HCT116 (cell line): ENCODE data around the gene HNRNPA1. TPM values are rescaled to one million over a fixed set of nuclear protein-coding genes. Genes with fewer than 3 reads are reported as not detected.
A peak's percentile ranks its signal among the peaks of the same experiment; 100 is the strongest.
"Not testable (repeated sequence)": the region's sequence is repeated elsewhere in the genome, so short reads cannot be mapped to it uniquely, and the experiment has no call there.

ENCODE experiments used
- ATAC-seq: fragments of 200-7000 bp; cut with Tn5 transposase; 2 replicates; pipeline ENCODE4 v1.9.1; 2020; ENCODE audit warnings: mild to moderate bottlenecking, moderate library complexity
- BruUV-seq: library from RNA; stranded (reverse); fragments of 400-500 nt; replicated peaks from 2 replicates; lab custom pipeline; 2021; lab: Mats Ljungman, UMichigan
- CTCF ChIA-PET: fragments of 300-600 bp; sonication (Branson Sonifier 250); formaldehyde crosslinking; loops from one replicate; lab custom pipeline; 2021; ENCODE audit warnings: antibody characterized with exemption; lab: Charles Lee
- POLR2A ChIA-PET: fragments of 300-600, 350-600 bp; sonication (Branson Sonifier 250); formaldehyde crosslinking; loops from one replicate; lab custom pipeline; 2021; ENCODE audit warnings: antibody characterized with exemption; lab: Charles Lee
- RAD21 ChIA-PET, 2 experiments: fragments of 300-600 bp; sonication (Branson Sonifier 250); formaldehyde crosslinking; loops; one replicate each; lab custom pipeline; 2023; ENCODE audit warnings: low total read pairs in 2 of 2; ENCODE audit not compliant: uncharacterized antibody in 2 of 2, unreplicated experiment in 2 of 2, low non-redundant PET in 1 of 2; lab: Charles Lee
- DNase-seq: peaks from one replicate; pipeline ENCODE4 v3.0.0-alpha.2; 2010; ENCODE audit warnings: low read depth, low spot score
- H2AFZ ChIP-seq: fragments of 200-600 bp; shearing (Covaris generic), sonication (generic); 2 replicates; pipeline ENCODE4 v1.6.1; 2017; ENCODE audit warnings: low read depth, mixed run types, mixed read lengths, antibody characterized with exemption, low read length; ENCODE audit not compliant: poor library complexity, severe bottlenecking
- H3K27ac ChIP-seq: 2 replicates; pipeline ENCODE4 v1.5.1; 2012; ENCODE audit warnings: low read depth, low read length
- H3K27me3 ChIP-seq: fragments of 200-600 bp; sonication (generic); 2 replicates; pipeline ENCODE4 v1.6.1; 2016; ENCODE audit warnings: mixed run types, low read length, mixed read lengths; ENCODE audit not compliant: insufficient read depth
- H3K36me3 ChIP-seq, 2 experiments: fragments of 200-500 bp in 1 of 2; fragments of 200-600 bp in 1 of 2; sonication (Bioruptor generic) in 1 of 2; sonication (generic) in 1 of 2; 2 replicates each; pipeline versions ENCODE4 v1.5.1 to v1.6.1; 2014 to 2016; ENCODE audit warnings: low read length in 2 of 2, inconsistent platforms in 1 of 2, mixed read lengths in 1 of 2, mixed run types in 1 of 2; ENCODE audit not compliant: insufficient read depth in 2 of 2, control insufficient read depth in 1 of 2
- H3K4me1 ChIP-seq, 2 experiments: fragments of 200-600 bp in 1 of 2; sonication (generic) in 1 of 2; 2 replicates each; pipeline versions ENCODE4 v1.5.1 to v1.6.1; 2012 to 2017; ENCODE audit warnings: low read length in 2 of 2, inconsistent platforms in 1 of 2, mild to moderate bottlenecking in 1 of 2, mixed read lengths in 1 of 2, mixed run types in 1 of 2, moderate library complexity in 1 of 2; ENCODE audit not compliant: insufficient read depth in 2 of 2, control insufficient read depth in 1 of 2
- H3K4me2 ChIP-seq: fragments of 200-600 bp; sonication (generic); 2 replicates; pipeline ENCODE4 v1.6.1; 2017; ENCODE audit warnings: mixed run types, low read length, mixed read lengths
- H3K4me3 ChIP-seq, 2 experiments: fragments of 200-600 bp in 1 of 2; sonication (generic) in 1 of 2; replicated peaks in 1 of 2; 2 replicates each; pipeline ENCODE4 v1.5.1; 2011 to 2016; ENCODE audit warnings: low read length in 2 of 2, control low read depth in 1 of 2, low read depth in 1 of 2, mild to moderate bottlenecking in 1 of 2, mixed read lengths in 1 of 2, mixed run types in 1 of 2
- H3K79me2 ChIP-seq: fragments of 200-600 bp; sonication (generic); 2 replicates; pipeline ENCODE4 v1.6.1; 2017; ENCODE audit warnings: mild to moderate bottlenecking, mixed run types, low read length, moderate library complexity, mixed read lengths; ENCODE audit not compliant: insufficient read depth
- H3K9ac ChIP-seq: fragments of 200-600 bp; sonication (generic); 2 replicates; pipeline ENCODE4 v1.6.1; 2016; ENCODE audit warnings: low read length, mixed read lengths
- H3K9me2 ChIP-seq: fragments of 200-600 bp; sonication (generic), shearing (Covaris generic); 2 replicates; pipeline ENCODE4 v1.6.1; 2017; ENCODE audit warnings: mixed run types, mild to moderate bottlenecking, moderate library complexity; ENCODE audit not compliant: insufficient read depth
- H3K9me3 ChIP-seq, 2 experiments: fragments of 200-500 bp in 1 of 2; fragments of 200-600 bp in 1 of 2; sonication (Bioruptor generic) in 1 of 2; sonication (generic) in 1 of 2; 2 replicates each; pipeline ENCODE4 v1.6.1; 2014 to 2017; ENCODE audit warnings: low read length in 2 of 2, mixed read lengths in 2 of 2, inconsistent platforms in 1 of 2, low read depth in 1 of 2, mild to moderate bottlenecking in 1 of 2, mixed run types in 1 of 2, moderate library complexity in 1 of 2; ENCODE audit not compliant: control insufficient read depth in 1 of 2, insufficient read depth in 1 of 2
- H4K20me1 ChIP-seq: fragments of 200-600 bp; sonication (generic), shearing (Covaris generic); 2 replicates; pipeline ENCODE4 v1.6.1; 2017; ENCODE audit warnings: mixed run types, mild to moderate bottlenecking, moderate library complexity; ENCODE audit not compliant: insufficient read depth
- CEBPB ChIP-seq: IDR thresholded peaks from 2 replicates; pipeline ENCODE4 v1.6.1; 2012; ENCODE audit warnings: low read depth
- CTCF ChIP-seq, 3 experiments: fragments of 200-600 bp in 1 of 3; sonication (generic) in 1 of 3; IDR thresholded peaks in 2 of 3; conservative IDR thresholded peaks in 1 of 3; 2 replicates each; pipeline ENCODE4 v1.5.1; 2012 to 2017; ENCODE audit warnings: low read depth in 2 of 3, low read length in 2 of 3, antibody characterized with exemption in 1 of 3, borderline replicate concordance in 1 of 3, control low read depth in 1 of 3, mild to moderate bottlenecking in 1 of 3, mixed read lengths in 1 of 3, mixed run types in 1 of 3, moderate library complexity in 1 of 3; ENCODE audit not compliant: insufficient read depth in 1 of 3
- EGR1 ChIP-seq: IDR thresholded peaks from 2 replicates; pipeline ENCODE4 v1.6.1; 2012; ENCODE audit warnings: low read depth
- EZH2 ChIP-seq: fragments of 200-600 bp; sonication (generic); IDR thresholded peaks from 2 replicates; pipeline ENCODE4 v1.6.1; 2017; ENCODE audit warnings: antibody characterized with exemption, mixed run types
- FOSL1 ChIP-seq: IDR thresholded peaks from 2 replicates; pipeline ENCODE4 v1.6.1; 2012; ENCODE audit warnings: low read depth
- RAD21 ChIP-seq: IDR thresholded peaks from 2 replicates; pipeline ENCODE4 v1.6.1; 2012; ENCODE audit warnings: low read depth, mild to moderate bottlenecking
- REST ChIP-seq: IDR thresholded peaks from 2 replicates; pipeline ENCODE4 v1.6.1; 2012; ENCODE audit warnings: low read depth
- SIN3A ChIP-seq: IDR thresholded peaks from 2 replicates; pipeline ENCODE4 v1.6.1; 2012; ENCODE audit warnings: low read depth
- SP1 ChIP-seq: IDR thresholded peaks from 2 replicates; pipeline ENCODE4 v1.6.1; 2012; ENCODE audit warnings: low read depth
- TCF7L2 ChIP-seq: IDR thresholded peaks from 2 replicates; pipeline ENCODE4 v1.7.0; 2011; ENCODE audit warnings: borderline replicate concordance, inconsistent platforms; ENCODE audit not compliant: insufficient read depth, insufficient read length; ENCODE audit errors: extremely low read depth
- ZNF274 ChIP-seq: fragments of 200-500 bp; sonication (Bioruptor generic); IDR thresholded peaks from 2 replicates; pipeline ENCODE4 v1.6.1; 2014; ENCODE audit warnings: mild to moderate bottlenecking, low read depth, low read length, inconsistent platforms
- intact Hi-C: fragments of 100-400 bp; cut with micrococcal nuclease; formaldehyde crosslinking; loops from 2 replicates; pipeline ENCODE4 v1.10.0; 2022
- total RNA-seq: library from RNA; stranded (reverse); gene quantifications from one replicate; pipeline ENCODE4 v1.2.1, GENCODE V29; 2021; ENCODE audit not compliant: unreplicated experiment

HNRNPA1 gene
- total RNA-seq, 1 experiment from 2014 or later: 1,878 TPM

- POLR2A ChIA-PET: interaction anchor here (1.6 kb wide), 1 partner anchor 12 kb away, joined by 3 read pairs; the partner anchor contains the start of gene COPZ1
- peak; percentile 72 for ATAC-seq
- RAD21 ChIA-PET: not testable (repeated sequence)
Observed at GRCh38 chr12:54312309-54312708, 31.8 kb downstream of the HNRNPA1 start.

GRCh38 chr12:54321363-54321762 lies 40.8 kb downstream of the HNRNPA1 start:
- ChIA-PET CTCF (interaction anchor here (0.6 to 1.2 kb wide), 3 partner anchors 11 to 39 kb away, joined by 3 read pairs; no protein-coding TSS in a partner anchor), POLR2A (interaction anchor here (1.7 kb wide), 1 partner anchor 41 kb away, joined by 4 read pairs; the partner anchor contains the start of genes CBX5 and HNRNPA1), RAD21 (no interaction called here)
- no TSS peak for BruUV-seq
- DNase-seq: no peak
- Histone ChIP-seq H4K20me1 (no peaks in the 10 kb centered on the region), H3K4me1 (peaks cover 4 to 8% of the 10 kb centered on the region in 2 experiments; a peak in 3 of 4 replicates), H3K27ac (no peak overlapping the region), H3K4me2 (no peak overlapping the region), H3K27me3 (no peaks in the 10 kb centered on the region), H3K9me2 (no peaks in the 10 kb centered on the region), H3K4me3 (no peak overlapping the region), H3K9me3 (no peaks in the 10 kb centered on the region), H2AFZ (no peak overlapping the region), H3K79me2 (peaks cover 12% of the 10 kb centered on the region), H3K9ac (no peak overlapping the region), H3K36me3 (no peaks in the 10 kb centered on the region; a peak in 1 of 4 replicates)
- no peak for ATAC-seq
- intact Hi-C loops: no loop called here
- TF ChIP-seq SP1 (no peak), RAD21 (no peak), EGR1 (no peak), REST (no peak), SIN3A (no peak), TCF7L2 (no peak), EZH2 (no peak), CEBPB (no peak), FOSL1 (no peak), ZNF274 (no peak)

More at GRCh38 chr12:54312309-54312708, 31.8 kb downstream of the HNRNPA1 start:
- intact Hi-C loops, BruUV-seq, H3K4me3 ChIP-seq, H4K20me1 ChIP-seq, H3K9ac ChIP-seq, H3K9me2 ChIP-seq: not testable (repeated sequence)
- H3K4me1 ChIP-seq: peaks cover 6 to 11% of the 10 kb centered on the region in 2 experiments; a peak in 3 of 4 replicates
- CTCF ChIA-PET: interaction anchor here (0.8 kb wide), 1 partner anchor 13 kb away, joined by 8 read pairs; the partner anchor contains the start of gene COPZ1
- TF ChIP-seq CTCF (IDR thresholded peaks at IDR 0.05 in 2 of 3, conservative IDR thresholded peaks at IDR 0.05 in 1 of 3; ENCODE audit: borderline replicate concordance in 1 of 3, insufficient read depth in 1 of 3, low read depth in 2 of 3, low read length in 2 of 3): 0 out of 6 replicates have a peak, but pooled peaks of 1 of the 3 experiments have one; percentile 6
- TF ChIP-seq, all 23 proteins: peak for 1; not testable (repeated sequence) for 22
- not testable (repeated sequence) for H3K27ac ChIP-seq, H3K9me3 ChIP-seq, H3K36me3 ChIP-seq, DNase-seq, H3K4me2 ChIP-seq, H2AFZ ChIP-seq, H3K27me3 ChIP-seq, H3K79me2 ChIP-seq
